HG02759 (cell line): ENCODE data around the gene KIF6.

Experiments
- ATAC-seq: cut with Tn5 transposase; IDR thresholded peaks from one replicate; pipeline ENCODE4 v1.9.1; 2021; ENCODE audit warnings: mild to moderate bottlenecking, moderate library complexity; ENCODE audit not compliant: unreplicated experiment

KIF6 gene

DNA sequence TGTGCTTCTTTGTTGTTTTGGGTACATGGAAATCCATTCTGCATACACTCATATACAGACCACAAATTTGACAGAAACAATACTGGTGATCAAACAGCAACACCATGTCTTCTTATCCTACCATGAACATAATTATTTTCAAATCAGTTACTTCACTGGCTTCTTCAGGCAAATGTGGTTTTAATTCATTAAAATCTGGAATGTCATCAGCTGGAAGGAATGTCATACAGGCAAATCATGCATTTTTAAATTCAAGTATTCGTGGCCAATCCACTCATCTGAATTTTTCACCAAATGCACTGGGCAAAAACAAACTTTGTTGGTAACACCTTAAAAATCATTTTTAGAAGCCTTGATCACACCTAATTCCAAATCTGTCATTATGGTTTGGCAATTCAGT is 59.3 kb downstream of the KIF6 start:
- no peak for ATAC-seq

DNA sequence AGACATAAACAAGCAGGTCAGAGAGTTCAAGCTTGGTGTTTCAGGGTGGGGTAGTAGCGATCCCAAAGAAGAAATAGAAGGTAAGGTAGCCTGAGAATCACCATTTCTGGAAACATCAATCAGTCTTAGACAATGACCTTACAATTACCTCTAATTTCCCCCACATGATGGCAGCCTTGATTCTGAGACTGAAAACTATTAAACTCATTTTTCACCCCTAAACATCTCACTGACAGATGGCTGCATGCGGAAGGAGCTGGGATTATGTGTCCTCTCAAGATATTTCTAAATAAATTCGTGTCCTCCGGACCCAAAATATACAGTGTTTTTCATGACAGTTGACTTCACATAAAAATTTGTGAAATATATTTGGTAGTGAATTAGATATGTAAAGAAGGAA is 61.0 kb downstream of the KIF6 start:
- ATAC-seq, result no peak

DNA sequence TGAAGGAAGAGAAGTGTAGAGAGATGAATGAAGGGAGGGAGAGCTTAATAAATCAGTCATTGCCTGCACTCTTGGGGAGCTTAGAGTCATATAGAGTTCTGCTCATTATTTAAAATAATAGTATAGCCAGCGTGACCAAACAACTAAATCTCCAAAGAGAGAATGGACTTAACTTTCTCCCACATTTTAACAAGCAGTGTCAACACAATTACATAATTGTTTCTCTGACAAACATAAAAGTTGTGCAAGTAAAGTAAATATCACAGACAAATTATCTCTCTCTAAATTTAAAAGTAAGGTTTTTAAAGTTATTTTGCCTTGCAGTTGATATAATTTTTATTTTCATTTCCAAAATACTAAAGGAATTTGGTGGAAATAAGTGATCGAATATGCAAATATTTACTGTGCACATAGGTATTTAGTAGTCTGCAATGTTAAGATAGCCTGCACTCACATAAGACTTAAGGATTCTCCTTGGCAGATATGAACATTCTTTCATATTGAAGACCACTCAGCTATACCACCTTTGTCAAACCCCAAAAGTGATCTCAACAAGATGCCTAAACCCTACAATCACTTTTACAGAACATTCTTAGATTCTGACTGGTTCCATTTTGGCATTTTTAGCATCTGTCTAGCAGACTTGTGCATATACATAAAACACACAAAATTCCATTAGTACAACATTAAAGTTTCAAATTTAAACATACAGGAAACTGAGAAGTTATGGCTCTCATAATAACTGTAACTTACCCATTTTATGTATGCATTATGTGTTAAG is 67.7 kb downstream of the KIF6 start:
- no peak for ATAC-seq

DNA sequence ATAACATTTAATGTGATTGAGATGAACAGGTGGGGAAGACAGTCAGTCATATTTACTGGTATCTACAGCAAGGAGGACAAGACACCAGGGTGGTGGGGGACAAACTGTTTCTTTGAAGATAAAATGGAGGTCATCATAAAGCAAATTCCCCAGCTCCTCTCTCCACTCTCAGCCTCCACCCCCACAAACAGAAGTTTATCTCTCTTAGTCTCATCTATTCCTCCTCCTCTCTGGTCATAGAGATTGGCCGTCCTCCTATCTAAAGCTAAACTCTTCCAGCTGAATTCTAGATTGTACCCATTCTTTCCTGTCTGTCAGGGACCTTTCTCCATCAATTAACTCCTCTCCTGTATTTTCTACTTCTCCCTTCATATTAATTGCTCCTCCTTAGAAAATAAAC is 71.1 kb downstream of the KIF6 start:
- no peak for ATAC-seq

DNA sequence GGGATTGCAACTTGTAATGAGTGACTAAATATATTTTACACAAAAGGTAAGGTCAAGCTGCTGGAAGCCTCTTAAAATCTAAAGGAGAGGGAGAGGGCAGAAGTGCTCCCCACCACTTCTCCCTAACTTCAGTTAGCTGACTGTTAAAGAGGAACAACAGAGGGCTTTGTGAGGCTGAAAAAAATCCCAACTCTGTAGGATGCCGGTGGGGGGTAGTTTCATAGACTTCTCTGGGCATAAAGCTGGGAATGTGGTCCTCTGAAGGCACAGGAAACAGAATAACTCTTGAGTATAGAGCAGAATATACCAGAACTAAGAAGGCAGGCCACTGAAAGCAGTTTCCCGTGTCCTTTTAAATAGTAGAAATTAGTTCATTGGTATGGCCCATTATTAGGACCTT is 71.6 kb downstream of the KIF6 start:
- no peak for ATAC-seq

DNA sequence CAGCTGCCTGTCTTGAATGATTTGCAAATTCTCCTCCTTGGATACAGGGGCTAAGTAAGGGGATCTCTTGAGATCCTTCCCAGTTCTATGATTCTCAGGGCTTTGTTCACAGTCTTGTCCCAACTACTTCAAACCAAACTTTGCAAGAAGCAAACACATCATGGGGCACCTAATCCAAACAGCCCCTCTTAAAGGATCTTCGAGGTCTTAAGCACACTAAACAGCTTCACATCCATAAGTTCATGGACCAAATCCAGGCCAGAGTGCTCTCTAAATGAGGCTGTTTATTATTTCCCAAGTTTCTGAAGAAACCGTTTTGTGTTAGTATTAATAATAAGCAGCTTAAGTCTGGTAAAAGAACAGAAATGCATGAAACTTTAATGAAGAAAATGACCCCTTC is 75.2 kb downstream of the KIF6 start:
- no peak for ATAC-seq

DNA sequence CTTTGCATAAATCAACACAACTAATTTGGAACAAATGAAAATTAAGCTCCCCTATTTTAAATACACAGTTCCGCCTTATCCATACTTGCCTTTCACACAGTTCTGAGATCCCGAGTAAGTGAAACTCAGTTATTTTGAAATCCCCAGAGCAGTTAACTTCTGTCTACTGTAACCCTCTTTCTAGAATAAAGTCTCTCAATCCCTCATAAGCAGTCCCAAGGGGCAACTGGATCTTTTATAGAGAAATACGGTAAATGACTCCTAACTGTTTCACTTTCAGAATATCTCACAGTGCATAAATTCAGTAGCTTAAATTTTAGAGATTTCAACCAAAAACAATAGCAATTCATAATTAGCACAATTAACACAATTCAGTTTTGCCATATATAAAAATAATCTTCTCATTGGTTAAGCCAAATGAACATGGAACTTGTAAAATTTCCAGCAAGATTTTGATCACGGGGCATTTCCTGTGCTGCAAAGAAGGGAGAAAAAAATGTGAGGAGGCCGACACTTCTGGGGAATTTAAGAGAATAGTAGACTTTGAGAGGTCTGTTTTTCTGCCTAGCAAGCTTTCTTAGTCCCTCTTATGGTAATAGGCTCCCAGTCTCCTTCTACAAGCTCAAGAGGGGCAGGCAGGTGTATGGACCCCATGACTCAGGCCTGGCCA is 78.3 kb downstream of the KIF6 start:
- no peak for ATAC-seq

DNA sequence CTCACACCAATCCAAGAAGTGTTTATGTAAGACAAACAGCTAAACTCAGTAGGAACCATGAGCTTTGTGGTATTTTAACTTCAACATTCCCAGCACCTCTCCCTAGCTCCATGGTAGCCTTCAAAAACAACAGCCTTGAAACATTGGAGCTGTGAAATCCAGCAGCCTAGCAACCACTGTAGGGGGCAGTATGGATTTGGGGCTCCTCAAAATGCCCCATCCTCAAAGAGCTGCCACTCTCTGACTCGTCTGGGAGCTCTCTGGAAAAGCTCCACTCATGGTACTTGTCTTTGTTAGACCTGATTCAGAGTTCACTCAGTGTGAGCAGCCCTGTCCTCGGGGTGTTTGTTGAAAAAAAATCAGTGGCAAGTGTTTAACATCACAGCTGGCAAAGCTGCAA is 82.9 kb downstream of the KIF6 start:
- no peak for ATAC-seq

DNA sequence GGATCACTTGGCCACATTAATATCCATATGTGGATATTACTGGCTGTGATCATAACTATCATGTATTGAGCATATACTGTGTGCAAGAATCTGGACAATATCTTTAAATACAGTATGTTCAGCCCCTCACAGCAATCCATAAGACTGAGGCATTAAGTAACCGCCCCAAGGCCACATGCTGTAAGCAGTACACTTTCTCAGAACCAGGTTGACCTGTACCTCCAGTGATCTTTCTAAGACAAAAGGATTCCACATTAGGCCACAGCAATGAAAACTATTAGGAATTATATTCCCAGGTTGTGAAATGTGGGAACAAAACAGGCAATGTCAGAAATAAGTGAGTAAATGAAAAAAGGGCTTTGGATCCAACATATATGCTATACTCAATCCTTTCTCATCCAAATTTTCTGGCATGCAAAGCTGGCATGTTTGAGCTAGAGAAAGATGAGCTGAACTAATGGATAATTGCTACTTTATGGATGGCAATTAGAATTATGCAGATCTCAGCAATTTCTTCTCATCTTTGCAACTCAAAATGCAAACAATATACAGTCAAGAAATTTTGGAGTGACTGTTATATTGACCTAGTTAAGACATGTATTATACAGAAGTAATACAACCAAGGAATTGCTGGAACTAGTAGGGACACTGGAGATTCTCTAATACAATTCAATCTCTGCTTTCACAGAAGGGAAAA is 86.9 kb downstream of the KIF6 start:
- no peak for ATAC-seq

DNA sequence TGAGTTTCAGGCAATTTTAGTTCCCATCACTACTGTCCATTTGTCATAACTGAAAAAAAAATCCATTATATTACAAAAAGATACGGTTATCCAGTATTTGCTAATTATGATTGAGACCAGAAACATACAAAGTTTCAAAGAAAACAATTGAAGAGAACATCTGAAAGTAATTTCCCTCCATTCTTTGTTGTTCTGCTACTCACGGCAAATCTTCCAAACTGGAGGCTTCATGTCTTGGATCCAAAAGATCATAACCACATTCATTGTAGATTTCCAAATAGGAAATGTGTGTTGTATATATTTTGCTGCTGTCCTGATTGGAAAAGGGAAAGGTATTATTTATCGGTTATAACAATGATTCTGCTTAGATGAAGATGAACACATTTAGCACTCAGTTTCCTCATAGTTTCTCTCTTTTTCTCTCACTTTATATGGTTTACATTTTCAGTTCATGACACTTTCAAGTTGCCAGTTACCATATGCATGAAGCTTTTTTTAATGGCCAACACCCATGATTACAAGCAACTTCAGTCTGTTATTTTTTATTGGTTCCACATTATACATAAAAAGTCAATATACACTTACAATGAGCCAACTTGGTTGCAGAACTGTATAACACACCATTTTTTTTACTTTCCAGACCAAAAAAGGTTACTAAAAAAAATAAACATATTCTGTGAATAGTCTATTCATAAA is 90.4 kb downstream of the KIF6 start:
- ATAC-seq, result no peak

DNA sequence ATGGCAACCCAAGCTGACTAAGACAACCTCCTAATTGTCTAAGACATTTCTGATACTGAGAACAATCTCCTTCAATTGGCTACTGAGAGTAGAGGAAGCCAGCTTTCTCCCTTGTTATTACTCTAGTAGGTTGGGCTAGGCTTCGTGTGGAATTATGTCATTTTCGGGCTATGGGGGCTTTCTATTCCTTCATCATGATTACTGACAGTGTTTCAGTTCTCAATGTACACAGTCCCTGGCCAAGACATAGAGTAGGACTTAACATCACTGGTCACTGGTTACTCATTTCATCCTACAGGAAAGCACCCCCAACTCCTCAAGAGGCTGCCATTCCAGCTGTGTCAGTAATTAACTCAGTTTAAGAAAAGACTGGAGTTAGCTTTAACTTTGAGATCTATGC is 100.0 kb downstream of the KIF6 start:
- no peak for ATAC-seq

DNA sequence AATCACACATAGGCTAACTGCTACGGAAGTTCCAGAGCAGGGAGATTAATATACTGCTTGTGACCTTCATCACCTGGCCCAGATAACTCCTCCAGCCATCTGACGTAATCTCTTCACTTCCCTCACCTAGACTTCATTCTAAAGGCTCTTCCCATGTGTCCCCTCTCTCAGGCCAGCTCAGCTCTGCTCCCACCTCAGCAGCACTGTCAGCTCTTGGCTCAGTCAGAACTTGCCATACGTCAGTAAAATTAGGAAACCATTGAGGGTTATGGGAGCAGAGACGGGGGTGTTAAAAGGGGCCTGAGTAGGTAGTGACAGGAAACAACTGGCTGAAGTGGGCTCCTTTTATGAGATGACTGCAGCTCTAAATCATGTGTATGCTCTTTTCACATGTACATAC is 101.5 kb downstream of the KIF6 start:
- ATAC-seq, result no peak

DNA sequence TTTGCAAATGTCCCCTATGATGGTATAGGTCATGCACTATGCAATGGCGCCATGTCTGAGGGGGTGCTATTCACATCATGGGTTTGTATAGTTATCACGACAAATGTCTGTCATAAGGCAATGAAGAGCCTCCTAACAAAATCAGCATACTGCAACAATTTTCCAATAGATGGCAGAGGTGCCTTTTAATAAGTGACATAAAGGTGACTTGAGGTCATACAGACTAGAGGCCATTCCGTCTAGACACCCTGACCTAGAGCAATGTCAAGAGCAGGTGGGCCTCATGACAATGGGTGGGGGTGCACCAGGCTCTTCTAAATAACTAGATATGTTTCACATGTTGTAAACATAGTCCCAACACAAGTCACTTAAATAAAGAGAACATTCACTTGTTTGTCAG is 107.7 kb downstream of the KIF6 start:
- ATAC-seq, result no peak

DNA sequence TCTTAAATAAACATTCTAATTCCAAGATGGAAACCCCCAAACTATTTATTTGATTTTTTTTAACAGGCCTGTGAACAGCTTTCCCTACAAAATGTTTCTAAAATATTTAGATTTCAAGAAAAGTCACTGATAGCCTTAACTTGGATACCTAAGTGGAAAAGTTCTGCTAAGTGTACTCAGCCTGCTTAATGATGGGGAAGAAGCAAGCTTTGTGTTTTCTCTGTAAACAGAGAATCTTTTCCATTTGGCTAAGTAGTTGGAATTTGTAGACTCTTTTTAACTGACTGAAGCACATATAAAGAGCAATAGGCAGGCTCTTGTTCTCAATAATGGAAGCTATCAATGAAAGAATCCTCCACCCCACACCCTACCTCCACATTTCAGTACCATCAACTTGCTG is 108.2 kb downstream of the KIF6 start:
- ATAC-seq, result no peak

DNA sequence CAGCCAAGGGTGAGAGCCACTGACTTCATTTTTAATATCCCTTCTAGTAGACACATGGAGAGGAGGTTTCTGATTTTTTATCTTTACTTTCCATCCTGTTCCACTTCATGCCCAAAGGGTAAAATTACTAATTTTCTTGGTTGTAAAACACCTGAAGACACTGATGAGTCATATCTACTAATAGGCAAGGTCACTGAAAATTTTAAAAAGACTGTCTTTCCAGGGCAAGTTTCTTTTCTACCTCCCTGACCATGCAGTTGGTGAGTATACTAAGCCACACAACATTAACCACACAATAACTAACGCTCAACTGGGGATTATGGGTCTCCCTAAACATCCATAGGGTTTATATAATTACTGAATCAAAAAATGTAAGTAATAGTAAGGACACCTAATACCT is 109.6 kb downstream of the KIF6 start:
- no peak for ATAC-seq

DNA sequence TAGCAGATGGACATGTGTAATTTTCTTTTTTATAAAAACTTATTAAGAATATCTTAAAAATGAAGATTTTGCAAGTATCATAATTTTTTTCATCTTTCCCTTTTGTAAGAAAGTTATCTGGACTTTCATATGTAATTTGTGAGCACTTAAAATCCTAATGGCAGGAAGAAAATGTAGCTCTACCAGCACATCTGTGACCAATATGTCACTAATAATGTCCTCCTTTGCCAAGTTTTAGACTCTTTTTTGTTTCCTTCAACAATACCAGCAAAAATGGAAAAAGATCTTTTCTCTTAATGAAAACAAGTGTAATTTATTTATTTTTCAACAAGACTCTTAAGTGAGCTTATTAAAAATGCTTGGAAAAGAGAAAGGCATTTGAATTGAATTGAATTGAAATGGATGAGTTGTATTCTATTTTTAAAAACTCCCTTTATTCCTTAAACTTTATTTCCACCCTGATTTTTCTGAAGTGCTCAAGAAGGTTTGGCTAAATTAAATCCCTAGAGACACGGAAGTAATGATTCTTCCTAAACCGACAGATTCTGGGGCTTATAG is 110.7 kb downstream of the KIF6 start:
- ATAC-seq, result no peak

DNA sequence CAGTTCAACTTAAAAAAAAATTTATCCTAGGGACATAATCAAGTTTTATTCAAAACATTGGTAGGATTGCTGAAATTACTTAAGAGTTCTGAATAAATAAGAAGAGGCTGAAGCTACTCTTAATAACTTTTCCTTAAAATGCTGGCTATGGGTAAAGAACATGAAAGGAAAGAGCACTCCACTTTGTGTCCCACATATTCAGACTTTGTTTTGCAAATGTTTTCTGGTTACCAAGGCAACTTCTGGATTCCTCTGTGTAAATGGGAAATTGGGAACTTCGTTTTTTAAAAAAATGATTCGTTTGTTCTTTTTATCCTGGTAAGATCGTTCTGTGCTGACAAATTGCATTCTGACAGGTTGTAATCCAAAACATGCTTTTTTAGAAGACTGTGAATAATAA is 115.0 kb downstream of the KIF6 start:
- no peak for ATAC-seq

DNA sequence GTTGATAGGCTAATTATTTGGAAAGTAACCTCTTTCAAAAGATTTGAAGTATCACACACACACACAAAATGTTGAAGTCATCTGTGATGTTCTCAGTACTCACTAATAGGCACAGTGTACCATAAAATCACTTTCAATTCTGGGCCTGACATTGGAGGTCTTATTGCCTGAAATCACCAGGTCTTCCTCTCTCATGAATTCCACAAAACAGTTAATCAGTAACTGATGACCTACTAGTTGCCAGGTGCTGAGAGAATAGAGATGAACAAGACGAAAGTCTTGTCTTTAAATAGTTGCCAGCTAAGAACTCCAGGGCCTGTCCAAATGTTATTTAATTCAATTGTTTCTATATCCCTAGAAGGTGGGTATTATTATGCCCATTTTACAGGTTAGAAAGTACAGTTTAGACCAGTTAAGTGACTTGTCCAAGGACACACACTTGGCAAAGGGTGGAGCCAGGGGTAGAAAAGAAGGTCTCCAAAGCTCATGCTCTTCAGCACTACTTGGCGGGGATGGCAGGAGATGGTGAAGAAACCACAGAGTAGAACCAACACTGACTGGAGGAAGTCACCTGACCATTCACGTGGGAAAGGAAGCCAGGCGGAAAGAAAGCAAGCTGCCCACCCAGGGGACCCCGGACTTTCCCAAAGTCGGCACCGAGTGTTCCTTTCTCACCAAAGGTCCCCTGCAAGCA is 116.4 kb downstream of the KIF6 start:
- peak; percentile 78 for ATAC-seq

DNA sequence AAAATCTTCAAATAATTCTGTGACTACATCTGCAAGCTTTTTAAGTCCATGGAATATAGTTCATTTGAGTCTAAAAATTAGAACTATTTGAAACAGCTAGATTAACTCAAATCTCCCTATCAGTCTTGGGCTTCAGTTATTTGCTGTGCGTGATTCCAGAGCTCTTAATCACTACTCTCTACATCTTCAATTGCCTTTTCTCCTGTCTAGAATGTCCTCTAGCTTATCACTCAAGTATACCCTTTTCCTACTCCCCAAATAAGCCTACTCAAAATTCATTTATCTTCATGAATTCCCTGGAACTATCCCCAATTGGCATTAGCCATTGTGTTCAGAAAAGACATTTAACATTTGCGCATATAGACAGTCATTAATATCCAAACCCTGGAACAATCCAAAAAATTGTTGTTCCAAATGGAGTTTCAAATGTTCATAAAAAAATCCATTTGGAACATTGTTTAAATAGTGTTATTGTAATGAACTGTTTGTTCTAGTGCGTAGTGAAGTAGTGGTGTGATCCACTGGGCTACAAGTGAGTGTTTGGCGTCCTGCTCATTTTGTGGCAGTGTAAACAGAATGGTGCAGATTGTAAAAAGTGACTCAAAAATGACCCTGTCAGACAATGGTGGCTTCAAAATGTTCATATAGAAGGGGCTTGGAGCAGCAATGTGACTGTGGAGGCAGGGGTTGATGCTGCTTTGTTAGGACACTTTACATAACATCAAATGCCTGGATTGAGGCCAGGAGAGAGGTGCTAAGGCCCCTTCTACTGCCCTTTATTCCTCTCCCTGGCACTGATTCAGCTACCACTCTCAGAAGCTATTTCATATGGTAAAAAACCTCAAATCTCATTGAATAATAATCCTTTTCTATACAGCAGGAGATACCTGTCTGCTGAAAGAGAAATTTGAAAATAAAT is 122.3 kb downstream of the KIF6 start:
- ATAC-seq, result no peak

DNA sequence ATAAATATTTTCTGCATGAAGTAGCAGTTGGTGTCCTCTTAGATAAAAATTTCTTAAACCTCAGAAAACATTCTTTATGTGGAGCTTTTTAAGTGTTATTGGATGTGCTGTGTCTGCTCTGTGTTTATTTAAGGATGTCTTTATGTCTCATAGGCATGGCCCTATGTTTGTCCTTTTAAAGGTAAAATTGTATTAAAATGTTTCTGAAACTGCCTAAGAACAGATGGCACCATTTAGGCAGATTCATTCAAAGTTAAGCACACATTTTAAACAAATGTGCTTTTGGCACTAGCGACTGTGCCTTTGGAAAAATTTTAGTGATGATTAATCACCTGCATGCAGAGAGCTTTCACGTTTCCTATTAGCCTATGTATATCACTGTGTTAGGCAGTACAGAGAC is 125.2 kb downstream of the KIF6 start:
- ATAC-seq, result no peak
